ENCODE data around the gene LRP1B. TPM values are rescaled to one million over a fixed set of nuclear protein-coding genes. Genes with fewer than 3 reads are reported as not detected.

Gene LRP1B
- total and polyA plus RNA-seq, 2 of the 8 experiments (the other 6 are each of a cell fraction or from before 2014, with no cell fraction given): 0.03 TPM; not detected in 1

- no peaks in the 10 kb centered on the region for H3K4me1 ChIP-seq (replicated peaks in 1 of 4; ENCODE audit: control insufficient read depth in 3 of 4, insufficient read depth in 4 of 4, low read length in 3 of 4)
- no peak overlapping the region for H3K18ac ChIP-seq (ENCODE audit: extremely low read depth, low read length)
- H2BK20ac ChIP-seq (ENCODE audit: low read length): no peak overlapping the region
- H3K27me3 ChIP-seq (replicated peaks in 1 of 4; ENCODE audit: control insufficient read depth in 3 of 4, extremely low read depth in 1 of 4, insufficient read depth in 3 of 4, low read length in 3 of 4): no peaks in the 10 kb centered on the region
- H3K27ac ChIP-seq (ENCODE audit: low read depth, low read length): no peak overlapping the region
- H2BK120ac ChIP-seq (replicated peaks; ENCODE audit: low read depth, low read length): no peak overlapping the region
- H3K9me3 ChIP-seq (ENCODE audit: insufficient read depth in 2 of 2, low read depth in 1 of 2, low read length in 1 of 2): no peaks in the 10 kb centered on the region
- FAIRE-seq (no peak), DNase-seq (ENCODE audit: low read depth in 1 of 2, low spot score in 2 of 2) (no peak)
- H4K5ac ChIP-seq (ENCODE audit: insufficient read length, low read depth, low read length): no peak overlapping the region
- H4K91ac ChIP-seq (replicated peaks; ENCODE audit: insufficient read length, low read length): no peak overlapping the region
- H3K4me2 ChIP-seq (ENCODE audit: insufficient read depth in 1 of 2, low read depth in 2 of 2, low read length in 2 of 2): no peak overlapping the region
- H3K79me1 ChIP-seq (ENCODE audit: low read depth, low read length): no peaks in the 10 kb centered on the region
- no peak overlapping the region for H3K23ac ChIP-seq (ENCODE audit: insufficient read length)
- no peak overlapping the region for H3K9ac ChIP-seq (replicated peaks in 1 of 4; ENCODE audit: extremely low read depth in 1 of 4, low read depth in 3 of 4, low read length in 3 of 4)
- H2BK15ac ChIP-seq (ENCODE audit: low read length): no peak overlapping the region
- H3K79me2 ChIP-seq (ENCODE audit: control insufficient read depth in 1 of 2, insufficient read depth in 2 of 2, low read length in 2 of 2): no peaks in the 10 kb centered on the region
- H4K20me1 ChIP-seq (replicated peaks in 1 of 2; ENCODE audit: control insufficient read depth in 1 of 2, insufficient read depth in 2 of 2, low read length in 2 of 2): no peaks in the 10 kb centered on the region
- no peaks in the 10 kb centered on the region for H3K23me2 ChIP-seq (ENCODE audit: low read depth, low read length)
- ChIA-PET POLR2A (ENCODE audit: partially characterized antibody) (no interaction called here), CTCF (ENCODE audit: partially characterized antibody) (interaction anchor here (0.8 to 2.6 kb wide), 3 partner anchors 10 to 32 kb away, joined by 4 to 7 read pairs (median 6); no protein-coding TSS in a partner anchor)
- no peak overlapping the region for H2BK5ac ChIP-seq (ENCODE audit: low read depth, low read length)
- H4K8ac ChIP-seq (ENCODE audit: extremely low read depth, insufficient read depth, low read length): no peak overlapping the region
- no peak overlapping the region for H2AFZ ChIP-seq (ENCODE audit: low read length)
- H3K4me3 ChIP-seq (ENCODE audit: extremely low read depth in 1 of 4, insufficient read depth in 2 of 4, low read depth in 3 of 4, low read length in 4 of 4): no peak overlapping the region
- WGBS, 2 experiments (ENCODE audit: extremely low coverage in 1 of 2, insufficient coverage in 1 of 2, insufficient read length in 1 of 2, insufficient replicate concordance in 2 of 2, low coverage in 1 of 2, low lambda C conversion rate in 2 of 2, missing lambda C conversion rate in 1 of 2): 80% methylated on average over 4 of the region's 4 CpGs; no CpG with 5 or more reads in 1 of the 2 experiments
- no peaks in the 10 kb centered on the region for H3K36me3 ChIP-seq (ENCODE audit: control insufficient read depth in 2 of 4, insufficient read depth in 4 of 4, low read length in 3 of 4)
- H3K56ac ChIP-seq (replicated peaks; ENCODE audit: insufficient read length, low read depth, low read length): no peak overlapping the region
- no peak overlapping the region for H3K14ac ChIP-seq (ENCODE audit: insufficient read length)
- H2BK12ac ChIP-seq (ENCODE audit: low read depth, low read length): no peak overlapping the region
- no peak overlapping the region for H2AK5ac ChIP-seq (ENCODE audit: low read depth, low read length)
- H3K4ac ChIP-seq (replicated peaks; ENCODE audit: insufficient read length, low read depth, low read length): no peak overlapping the region
- TF ChIP-seq TBP (IDR thresholded peaks at IDR 0.05; ENCODE audit: low read depth, low read length) (no peak), SAP30 (IDR thresholded peaks at IDR 0.05; ENCODE audit: insufficient read depth, insufficient replicate concordance, low read length) (no peak), HDAC6 (IDR thresholded peaks at IDR 0.05; ENCODE audit: low read depth, low read length) (no peak), CBX8 (IDR thresholded peaks at IDR 0.05; ENCODE audit: borderline replicate concordance, low read depth, low read length) (no peak), FOSL1 (IDR thresholded peaks at IDR 0.05; ENCODE audit: insufficient read depth, low read depth, low read length) (no peak), POLR2A (IDR thresholded peaks at IDR 0.05; ENCODE audit: control extremely low read depth in 1 of 2, low read depth in 2 of 2, low read length in 2 of 2) (no peak), POLR2AphosphoS5 (IDR thresholded peaks at IDR 0.05; ENCODE audit: low read depth, low read length) (no peak), SIX5 (IDR thresholded peaks at IDR 0.05; ENCODE audit: low read depth, low read length) (no peak), YY1 (IDR thresholded peaks at IDR 0.05; ENCODE audit: low read depth, low read length) (no peak), RNF2 (IDR thresholded peaks at IDR 0.05; ENCODE audit: borderline replicate concordance, low read depth, low read length, missing control alignments, poor library complexity, severe bottlenecking) (no peak), TAF1 (IDR thresholded peaks at IDR 0.05; ENCODE audit: low read depth, low read length) (no peak), POU5F1 (IDR thresholded peaks at IDR 0.05; ENCODE audit: low read depth, low read length) (no peak)
- TF ChIP-seq, protein P1, sequence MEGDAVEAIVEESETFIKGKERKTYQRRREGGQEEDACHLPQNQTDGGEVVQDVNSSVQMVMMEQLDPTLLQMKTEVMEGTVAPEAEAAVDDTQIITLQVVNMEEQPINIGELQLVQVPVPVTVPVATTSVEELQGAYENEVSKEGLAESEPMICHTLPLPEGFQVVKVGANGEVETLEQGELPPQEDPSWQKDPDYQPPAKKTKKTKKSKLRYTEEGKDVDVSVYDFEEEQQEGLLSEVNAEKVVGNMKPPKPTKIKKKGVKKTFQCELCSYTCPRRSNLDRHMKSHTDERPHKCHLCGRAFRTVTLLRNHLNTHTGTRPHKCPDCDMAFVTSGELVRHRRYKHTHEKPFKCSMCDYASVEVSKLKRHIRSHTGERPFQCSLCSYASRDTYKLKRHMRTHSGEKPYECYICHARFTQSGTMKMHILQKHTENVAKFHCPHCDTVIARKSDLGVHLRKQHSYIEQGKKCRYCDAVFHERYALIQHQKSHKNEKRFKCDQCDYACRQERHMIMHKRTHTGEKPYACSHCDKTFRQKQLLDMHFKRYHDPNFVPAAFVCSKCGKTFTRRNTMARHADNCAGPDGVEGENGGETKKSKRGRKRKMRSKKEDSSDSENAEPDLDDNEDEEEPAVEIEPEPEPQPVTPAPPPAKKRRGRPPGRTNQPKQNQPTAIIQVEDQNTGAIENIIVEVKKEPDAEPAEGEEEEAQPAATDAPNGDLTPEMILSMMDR (IDR thresholded peaks at IDR 0.05; ENCODE audit: control extremely low read depth in 1 of 3, insufficient read depth in 1 of 3, low read depth in 1 of 3, low read length in 3 of 3): no peak
Measured at GRCh38 chr2:140596447-140596846, 1534.4 kb downstream of the LRP1B start.

All from H1 (cell line).